GM18867 (cell line): Measurements from ENCODE around the gene CNTN2.

Source experiments
- ATAC-seq: cut with Tn5 transposase; IDR thresholded peaks from one replicate; pipeline ENCODE4 v1.9.1; 2021; ENCODE audit warnings: mild to moderate bottlenecking, moderate library complexity; ENCODE audit not compliant: unreplicated experiment

The CNTN2 gene

DNA sequence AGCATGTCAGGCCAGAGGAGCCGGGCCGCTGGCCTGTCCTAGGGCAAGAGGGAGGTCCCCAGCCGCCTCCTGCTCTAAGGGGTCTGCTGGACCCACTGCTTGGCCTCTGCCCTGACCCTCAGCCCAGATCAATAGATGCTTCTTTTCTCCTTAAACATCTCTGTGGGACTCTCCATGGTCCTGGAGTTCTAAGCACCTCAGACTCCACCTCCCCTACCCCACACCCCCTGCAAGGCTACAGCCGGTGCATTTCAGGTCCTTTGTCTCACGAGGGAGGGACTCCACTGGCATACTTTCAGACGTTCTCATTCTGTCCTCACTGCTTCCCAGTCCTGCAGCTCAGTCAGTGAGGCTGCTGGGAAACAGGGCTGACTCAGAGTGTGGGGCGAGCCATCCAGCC is 11.0 kb downstream of the CNTN2 start:
- ATAC-seq, result no peak

DNA sequence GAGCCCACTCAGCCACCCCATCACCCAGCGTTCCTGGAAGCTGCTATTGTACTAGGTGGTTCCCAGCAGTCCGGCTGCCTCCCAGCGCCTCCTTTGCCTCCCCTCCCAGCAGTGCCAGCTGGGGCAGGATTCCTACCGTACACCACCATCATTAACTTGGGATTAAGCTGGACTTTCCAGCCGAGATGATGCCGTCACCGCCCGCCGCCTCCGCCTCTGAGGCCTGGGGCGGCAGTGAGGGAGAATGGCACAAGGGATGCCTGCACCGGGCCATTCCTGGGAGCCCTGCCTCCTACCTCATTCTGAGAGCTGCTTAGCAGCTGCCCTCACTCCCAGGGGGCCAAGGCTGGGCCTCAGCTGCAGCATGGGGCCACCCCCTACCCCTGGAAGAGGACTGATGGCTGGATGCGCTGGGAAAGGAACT is 13.2 kb downstream of the CNTN2 start:
- no peak for ATAC-seq

DNA sequence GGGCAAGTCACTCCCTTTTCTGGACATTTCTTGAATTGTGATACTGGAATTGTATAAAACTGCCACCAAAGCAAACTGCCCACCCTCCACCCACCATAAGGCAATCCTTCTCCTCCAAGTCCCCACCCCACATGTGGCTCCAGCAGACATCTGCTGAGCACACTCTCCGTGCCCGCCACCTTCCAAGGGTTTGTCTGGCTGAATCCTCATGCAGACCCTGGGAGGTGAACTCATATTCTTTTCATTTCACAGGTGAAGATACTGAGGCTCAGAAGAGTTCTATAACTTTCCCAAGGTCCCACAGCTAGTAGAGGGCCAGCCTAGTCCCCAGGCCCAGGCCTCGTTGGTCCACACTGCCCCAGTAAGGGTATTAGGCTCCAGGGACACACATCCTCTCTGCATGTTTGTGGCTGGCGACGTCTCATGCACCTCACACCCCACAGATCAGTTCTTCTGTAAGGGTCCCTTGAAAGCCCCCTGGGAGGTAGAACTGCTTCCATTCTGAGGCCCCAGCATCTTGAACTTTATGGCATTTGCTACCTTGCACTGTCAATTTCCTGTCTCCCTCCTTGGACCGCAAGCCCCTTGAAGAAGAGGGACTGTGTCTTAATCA is 14.1 kb downstream of the CNTN2 start:
- no peak for ATAC-seq

DNA sequence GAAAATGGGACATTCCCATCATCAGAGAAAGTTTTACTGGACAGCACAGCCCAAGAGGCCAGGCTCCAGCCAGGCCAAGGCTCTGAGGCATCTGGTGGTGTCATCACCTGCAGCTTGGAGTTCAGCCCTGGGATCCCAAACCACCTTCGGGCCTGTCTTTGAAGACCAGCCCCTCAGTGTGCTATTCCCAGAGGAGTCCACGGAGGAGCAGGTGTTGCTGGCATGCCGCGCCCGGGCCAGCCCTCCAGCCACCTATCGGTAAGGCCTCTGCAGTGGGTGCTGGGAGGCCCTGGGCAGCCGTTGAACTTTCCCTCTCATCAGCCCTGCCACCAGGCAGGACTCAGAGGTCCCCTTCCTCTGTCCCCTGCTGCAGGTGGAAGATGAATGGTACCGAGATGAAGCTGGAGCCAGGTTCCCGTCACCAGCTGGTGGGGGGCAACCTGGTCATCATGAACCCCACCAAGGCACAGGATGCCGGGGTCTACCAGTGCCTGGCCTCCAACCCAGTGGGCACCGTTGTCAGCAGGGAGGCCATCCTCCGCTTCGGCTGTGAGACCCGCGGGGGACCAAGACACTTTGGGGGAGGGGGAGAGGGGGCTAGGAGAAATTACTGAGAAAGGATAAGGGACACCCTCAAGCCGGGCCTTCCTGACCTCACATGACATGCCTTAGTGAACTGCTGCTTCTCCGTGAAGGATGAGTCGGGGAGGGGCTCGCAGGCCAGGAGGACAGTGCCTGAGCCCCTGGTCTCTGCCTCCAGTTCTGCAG is 15.0 kb downstream of the CNTN2 start:
- ATAC-seq, result no peak

DNA sequence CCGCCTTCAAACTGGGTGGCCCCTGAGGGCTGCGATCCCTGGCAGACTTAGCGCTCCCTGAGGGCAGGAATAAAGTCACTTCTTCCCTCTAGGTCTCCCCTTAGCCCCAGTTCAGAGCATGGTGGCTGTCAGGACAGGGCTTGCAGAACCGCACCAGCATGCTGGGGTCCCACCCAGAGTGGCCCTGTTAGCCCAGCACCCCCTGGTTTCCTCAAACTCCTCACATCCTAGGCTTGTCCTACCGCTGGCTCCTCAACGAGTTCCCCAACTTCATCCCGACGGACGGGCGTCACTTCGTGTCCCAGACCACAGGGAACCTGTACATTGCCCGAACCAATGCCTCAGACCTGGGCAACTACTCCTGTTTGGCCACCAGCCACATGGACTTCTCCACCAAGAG is 15.8 kb downstream of the CNTN2 start:
- ATAC-seq, result no peak

DNA sequence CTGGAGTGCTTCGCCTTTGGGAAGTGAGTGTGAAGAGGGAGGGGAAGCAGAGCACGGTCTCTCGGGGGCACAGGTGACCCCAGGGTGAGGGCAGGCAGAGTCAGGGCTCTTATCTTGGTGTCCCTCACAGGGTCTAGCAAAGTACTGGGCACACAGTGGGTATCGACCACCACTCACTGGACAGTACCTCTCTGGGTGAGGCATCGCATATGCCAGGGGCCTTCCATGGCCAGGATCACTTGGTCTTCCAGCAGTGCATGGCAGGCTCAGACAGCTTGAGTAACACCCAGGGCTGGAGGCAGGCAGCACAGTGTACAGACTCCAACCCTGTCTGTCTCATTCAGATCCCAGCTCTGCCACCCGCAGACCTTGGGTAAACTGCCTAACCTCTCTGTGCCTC is 16.6 kb downstream of the CNTN2 start:
- ATAC-seq, result no peak

DNA sequence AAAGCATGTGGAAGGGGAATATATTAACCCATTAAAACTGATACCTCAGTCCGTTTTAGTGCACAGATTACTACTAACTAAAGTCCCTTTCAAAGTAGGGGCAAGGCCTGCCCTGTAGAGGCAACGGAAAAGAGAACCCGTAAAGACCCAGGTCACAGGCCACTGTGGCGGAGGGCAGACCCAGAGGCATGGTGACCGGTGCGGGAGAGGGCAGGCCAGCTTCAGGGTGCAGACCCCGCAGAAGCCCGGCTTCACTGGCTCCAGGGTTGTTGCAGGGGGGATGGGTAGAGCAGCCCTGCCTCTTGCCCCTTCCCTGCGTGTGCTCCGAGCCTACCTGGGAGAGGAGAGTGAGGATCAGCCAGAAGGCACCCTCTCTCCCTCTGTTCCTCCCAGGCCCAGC is 17.7 kb downstream of the CNTN2 start:
- no peak for ATAC-seq

DNA sequence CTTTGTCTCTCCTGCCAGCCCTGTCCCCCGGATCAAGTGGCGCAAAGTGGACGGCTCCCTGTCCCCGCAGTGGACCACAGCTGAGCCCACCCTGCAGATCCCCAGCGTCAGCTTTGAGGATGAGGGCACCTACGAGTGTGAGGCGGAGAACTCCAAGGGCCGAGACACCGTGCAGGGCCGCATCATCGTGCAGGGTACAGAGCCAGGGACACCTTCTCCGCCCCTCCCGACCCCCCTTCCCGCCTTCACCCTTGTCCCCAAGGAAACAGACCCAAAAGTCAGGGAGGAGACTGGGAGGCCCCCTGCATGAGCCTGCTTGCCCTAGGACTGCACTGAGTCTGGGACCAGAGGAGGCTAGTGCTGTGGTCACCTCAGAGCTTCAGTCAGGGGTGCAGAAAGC is 18.2 kb downstream of the CNTN2 start:
- ATAC-seq, result no peak

DNA sequence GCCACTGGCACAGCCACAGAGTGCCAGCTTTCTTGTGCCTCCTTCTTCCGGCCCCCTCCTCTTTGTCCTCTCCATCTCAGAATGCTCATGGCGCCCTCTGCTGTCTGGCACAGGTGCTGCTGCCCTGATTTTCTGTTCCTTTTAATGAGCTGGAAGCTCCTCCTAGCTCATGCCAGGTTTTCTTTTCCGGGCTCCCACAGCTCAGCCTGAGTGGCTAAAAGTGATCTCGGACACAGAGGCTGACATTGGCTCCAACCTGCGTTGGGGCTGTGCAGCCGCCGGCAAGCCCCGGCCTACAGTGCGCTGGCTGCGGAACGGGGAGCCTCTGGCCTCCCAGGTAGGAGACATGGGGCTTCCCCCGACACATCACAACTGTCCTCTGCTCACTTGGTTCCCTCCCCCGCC is 18.7 kb downstream of the CNTN2 start:
- no peak for ATAC-seq

DNA sequence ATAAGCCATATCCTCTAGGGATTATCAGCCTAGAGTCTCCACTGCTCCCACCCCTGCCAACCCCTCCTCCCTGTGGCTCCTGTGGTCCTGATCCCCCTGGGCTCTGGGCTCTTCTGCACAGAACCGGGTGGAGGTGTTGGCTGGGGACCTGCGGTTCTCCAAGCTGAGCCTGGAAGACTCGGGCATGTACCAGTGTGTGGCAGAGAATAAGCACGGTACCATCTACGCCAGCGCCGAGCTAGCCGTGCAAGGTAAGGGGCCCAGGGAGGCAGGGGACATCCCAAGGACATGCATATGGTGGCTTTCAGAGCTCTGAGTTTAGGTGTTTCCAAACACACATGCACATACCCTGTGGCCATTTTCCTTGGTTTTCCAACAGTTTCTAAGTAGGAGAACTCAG is 19.3 kb downstream of the CNTN2 start:
- ATAC-seq, result no peak

DNA sequence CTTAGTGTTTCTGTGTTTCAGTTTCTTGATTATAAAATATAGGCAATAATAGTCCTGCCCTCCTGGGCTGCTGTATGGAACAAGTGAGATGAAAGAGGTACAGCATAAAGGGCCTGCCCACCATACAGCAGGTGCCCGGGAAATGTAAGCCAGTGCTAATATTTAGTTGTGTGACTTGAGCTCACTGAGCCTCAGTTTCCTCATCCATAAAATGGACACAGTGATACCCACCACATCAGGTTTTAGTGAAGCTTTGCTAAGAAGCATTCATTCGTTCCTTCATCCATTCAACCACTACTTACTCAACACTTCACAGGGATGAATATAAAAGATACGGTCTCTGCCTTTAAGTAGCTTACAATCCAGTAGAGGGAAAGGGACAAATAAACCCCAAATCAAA is 19.9 kb downstream of the CNTN2 start:
- no peak for ATAC-seq

DNA sequence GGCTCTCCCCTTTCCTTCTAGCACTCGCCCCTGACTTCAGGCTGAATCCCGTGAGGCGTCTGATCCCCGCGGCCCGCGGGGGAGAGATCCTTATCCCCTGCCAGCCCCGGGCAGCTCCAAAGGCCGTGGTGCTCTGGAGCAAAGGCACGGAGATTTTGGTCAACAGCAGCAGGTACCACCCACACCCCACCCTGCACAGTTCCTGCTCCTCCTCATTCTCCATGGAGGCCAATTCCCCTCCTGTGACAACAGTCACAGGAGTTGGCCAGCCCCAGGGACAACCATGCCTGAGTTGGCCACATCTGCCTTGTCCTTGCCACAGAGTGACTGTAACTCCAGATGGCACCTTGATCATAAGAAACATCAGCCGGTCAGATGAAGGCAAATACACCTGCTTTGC is 21.3 kb downstream of the CNTN2 start:
- no peak for ATAC-seq

DNA sequence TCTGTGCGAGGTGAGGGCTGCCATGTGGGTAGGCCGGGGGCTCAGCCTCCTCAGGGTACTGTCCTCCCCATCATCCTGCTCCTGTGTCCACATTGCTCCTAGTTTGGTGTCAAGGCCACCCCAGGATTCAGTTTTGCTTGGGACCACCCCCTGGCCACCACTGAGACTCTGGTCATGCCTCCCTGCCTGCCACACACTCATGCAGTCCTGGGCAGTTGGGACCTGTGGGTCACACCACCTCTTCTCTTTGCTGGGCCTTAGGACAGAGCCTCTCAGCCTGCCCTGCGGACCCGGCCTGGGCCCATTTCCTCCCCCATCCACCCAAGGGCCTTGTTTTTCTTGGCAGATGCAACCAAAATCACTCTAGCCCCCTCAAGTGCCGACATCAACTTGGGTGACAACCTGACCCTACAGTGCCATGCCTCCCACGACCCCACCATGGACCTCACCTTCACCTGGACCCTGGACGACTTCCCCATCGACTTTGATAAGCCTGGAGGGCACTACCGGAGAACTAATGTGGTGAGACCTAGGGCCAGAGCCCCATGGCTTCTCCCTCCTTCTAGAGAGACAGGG is 21.8 kb downstream of the CNTN2 start:
- no peak for ATAC-seq

DNA sequence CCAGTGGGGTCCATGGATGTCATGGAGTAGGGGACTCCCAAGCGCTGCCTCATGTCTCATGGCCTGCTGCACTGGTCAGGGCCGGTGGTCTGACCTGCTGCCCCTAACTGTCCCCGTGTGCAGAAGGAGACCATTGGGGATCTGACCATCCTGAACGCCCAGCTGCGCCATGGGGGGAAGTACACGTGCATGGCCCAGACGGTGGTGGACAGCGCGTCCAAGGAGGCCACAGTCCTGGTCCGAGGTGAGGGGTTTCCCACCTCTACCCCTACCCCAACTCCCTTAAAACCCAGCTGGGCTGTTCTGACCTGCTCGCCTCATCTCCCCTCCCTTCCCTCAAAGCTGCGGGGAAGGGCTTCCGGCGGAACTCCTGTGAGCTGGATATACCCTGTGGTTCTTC is 22.7 kb downstream of the CNTN2 start:
- ATAC-seq, result no peak

DNA sequence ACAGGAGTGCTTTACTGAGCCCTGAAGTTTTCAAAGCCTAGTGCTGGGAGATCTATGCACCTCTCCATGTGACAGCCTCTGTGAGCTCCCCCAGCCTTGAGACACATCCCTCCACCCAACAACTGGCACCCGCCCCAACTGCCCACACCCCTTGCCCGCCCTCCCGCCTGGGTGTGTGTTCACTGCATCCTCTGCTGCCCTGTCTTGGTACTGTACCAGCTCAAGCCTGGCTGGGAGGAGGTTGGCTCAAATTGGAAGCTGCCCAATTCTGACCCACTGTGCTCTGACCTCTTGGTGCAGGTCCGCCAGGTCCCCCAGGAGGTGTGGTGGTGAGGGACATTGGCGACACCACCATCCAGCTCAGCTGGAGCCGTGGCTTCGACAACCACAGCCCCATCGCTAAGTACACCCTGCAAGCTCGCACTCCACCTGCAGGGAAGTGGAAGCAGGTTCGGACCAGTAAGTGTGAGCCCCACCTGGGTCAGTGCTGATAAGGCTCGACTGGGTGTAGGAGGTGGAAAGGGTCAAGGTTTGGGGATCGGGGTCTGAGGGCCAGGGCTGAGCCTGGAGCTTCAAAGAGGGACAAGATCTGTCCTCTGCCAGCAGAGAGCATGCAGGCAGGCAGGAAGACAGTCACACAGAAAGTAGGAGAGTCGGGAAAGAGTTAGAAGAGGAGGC is 23.3 kb downstream of the CNTN2 start:
- no peak for ATAC-seq

DNA sequence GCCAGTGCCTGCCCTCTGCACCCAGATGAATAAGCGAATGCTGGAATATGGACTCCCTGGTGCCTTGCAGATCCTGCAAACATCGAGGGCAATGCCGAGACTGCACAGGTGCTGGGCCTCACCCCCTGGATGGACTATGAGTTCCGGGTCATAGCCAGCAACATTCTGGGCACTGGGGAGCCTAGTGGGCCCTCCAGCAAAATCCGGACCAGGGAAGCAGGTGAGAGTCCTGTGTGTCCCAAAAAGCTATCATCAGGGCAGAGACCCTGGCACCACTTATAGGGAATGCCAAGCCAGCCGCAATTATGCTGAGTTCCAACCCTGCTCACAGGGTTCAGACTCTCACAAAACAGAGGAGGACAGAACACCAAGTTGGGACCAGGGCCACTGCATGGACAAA is 24.0 kb downstream of the CNTN2 start:
- ATAC-seq, result no peak

DNA sequence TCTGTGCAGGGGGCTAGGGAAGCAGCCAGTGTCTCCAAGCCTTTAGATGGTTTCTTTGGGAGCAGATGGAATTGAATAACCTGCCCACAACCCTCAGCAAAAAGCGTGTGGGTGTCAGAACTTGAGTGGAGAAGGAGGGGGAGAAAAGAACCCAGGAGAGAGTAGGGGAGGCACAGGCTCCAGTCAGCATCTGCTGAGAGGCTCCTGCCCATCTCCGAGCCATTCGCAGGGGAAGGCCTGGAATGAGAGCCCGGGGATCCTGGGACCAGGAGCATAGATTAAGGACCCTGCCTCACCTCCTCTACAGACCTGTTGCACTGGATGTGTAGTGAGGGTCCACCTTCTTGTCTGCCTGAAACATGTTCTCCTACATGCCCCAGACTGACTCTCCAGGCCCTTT is 25.0 kb downstream of the CNTN2 start:
- no peak for ATAC-seq

DNA sequence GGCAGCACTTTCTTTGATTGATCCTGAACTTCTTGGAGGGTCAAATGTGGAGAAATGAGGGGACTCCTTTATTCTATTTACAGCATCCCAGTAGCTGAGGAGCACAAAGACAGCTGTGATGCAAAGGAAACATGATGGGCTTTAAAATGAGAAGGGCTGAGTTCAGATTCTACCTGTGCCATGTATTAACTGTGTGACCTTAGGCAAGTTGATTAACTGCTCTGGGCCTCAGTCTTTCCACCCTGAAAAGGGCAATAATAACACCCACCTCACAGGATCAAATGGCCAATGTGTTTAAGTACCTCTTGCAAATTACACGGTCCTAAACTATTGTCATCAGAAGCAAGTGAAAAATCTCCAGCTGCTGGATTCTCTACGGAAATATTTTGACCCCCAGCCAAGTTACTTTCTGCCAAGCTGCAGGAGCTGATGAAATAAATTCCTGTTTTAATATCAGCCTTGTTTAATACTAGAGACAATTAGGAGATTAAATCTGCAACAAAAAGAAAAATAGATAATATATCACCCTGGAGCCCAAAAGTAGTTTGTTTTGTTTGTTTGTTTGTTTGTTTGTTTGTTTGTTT is 25.5 kb downstream of the CNTN2 start:
- ATAC-seq, result no peak

DNA sequence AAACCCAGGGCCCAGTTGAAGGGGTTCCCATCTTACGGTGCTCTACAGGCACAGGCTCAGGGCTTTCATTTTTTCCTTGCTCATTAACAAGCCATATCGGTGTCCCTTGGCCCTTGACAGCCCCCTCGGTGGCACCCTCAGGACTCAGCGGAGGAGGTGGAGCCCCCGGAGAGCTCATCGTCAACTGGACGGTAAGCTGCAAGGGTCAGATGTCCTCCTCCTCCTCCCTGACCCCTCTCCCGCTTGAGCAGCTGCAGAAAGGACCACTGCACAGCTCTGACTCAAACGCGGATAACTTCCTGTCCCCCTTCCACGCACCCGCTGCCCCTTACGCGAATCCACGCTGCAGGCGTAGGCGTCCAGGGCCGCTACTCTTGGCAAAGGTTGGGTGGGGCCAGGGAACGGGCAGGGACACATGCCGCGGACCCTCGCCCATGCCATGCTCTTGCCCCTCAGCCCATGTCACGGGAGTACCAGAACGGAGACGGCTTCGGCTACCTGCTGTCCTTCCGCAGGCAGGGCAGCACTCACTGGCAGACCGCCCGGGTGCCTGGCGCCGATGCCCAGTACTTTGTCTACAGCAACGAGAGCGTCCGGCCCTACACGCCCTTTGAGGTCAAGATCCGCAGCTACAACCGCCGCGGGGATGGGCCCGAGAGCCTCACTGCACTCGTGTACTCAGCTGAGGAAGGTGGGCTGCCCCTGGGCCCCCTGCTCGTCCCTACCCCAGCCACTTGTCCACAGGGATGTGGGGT is 26.5 kb downstream of the CNTN2 start:
- ATAC-seq, result no peak

DNA sequence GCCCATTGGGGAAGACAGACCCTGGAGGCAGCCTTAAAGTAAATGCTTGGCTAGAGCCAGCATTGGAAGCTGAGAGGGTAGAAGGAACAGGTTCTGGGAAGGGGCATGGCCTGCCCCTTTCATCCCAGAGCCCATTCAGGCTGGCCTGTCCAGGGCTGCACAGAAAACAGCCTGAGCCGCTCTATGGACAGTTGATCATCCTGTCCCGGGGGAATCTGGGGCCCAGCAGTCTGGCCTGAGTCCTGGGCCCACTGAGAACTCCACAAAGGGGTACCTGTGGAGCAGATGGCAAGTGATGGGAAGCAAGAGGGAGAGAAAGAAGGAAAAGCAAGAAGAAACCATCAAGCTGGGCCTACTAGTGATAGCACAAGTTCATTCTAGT is 28.0 kb downstream of the CNTN2 start:
- no peak for ATAC-seq

DNA sequence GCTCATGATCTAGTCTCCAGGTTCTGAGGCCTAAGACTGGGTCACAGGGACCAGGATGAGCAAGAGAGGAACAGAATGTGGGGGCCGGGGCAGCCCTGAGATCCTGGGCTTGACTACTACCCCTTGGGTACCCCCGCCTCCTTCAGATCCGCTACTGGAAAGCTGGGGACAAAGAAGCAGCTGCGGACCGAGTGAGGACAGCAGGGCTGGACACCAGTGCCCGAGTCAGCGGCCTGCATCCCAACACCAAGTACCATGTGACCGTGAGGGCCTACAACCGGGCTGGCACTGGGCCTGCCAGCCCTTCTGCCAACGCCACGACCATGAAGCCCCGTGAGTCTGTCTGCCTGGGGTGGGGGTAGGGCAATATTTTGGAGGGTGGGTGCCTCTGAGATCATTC is 28.8 kb downstream of the CNTN2 start:
- no peak for ATAC-seq
